Keratinocyte (primary cell): ENCODE results near the gene RFTN1. TPM values are rescaled to one million over a fixed set of nuclear protein-coding genes. Genes with fewer than 3 reads are reported as not detected.

ENCODE experiments used
- DNase-seq: peaks from one replicate; pipeline ENCODE4 v3.0.0-alpha.2; 2011; ENCODE audit warnings: low read depth, missing footprints, low spot score
- FAIRE-seq: peaks from 2 replicates; lab custom pipeline; 2011; peaks lifted over from hg19 to GRCh38; lab: Jason Lieb, UNC
- H2AFZ ChIP-seq: 2 replicates; pipeline ENCODE4 v1.6.0; 2012; ENCODE audit warnings: low read length, control low read depth, inconsistent platforms; ENCODE audit not compliant: control insufficient read depth
- H3K27ac ChIP-seq: 2 replicates; pipeline ENCODE4 v1.5.1; 2011; ENCODE audit warnings: low read length; ENCODE audit not compliant: control insufficient read depth, insufficient read depth
- H3K27me3 ChIP-seq: 3 replicates; pipeline ENCODE4 v1.6.0; 2011; ENCODE audit warnings: low read length; ENCODE audit not compliant: control insufficient read depth, insufficient read depth; ENCODE audit errors: extremely low read depth
- H3K36me3 ChIP-seq, 2 experiments: 2 replicates in 1 of 2; 3 replicates in 1 of 2; pipeline ENCODE4 v1.5.1; 2011; ENCODE audit warnings: low read length in 2 of 2, mild to moderate bottlenecking in 1 of 2; ENCODE audit not compliant: control insufficient read depth in 2 of 2, insufficient read depth in 2 of 2; ENCODE audit errors: extremely low read depth in 1 of 2
- H3K4me1 ChIP-seq: 3 replicates; pipeline ENCODE4 v1.5.1; 2011; ENCODE audit warnings: low read length; ENCODE audit not compliant: control insufficient read depth, insufficient read depth; ENCODE audit errors: extremely low read depth
- H3K4me2 ChIP-seq: 3 replicates; pipeline ENCODE4 v1.6.0; 2011; ENCODE audit warnings: low read depth, low read length; ENCODE audit not compliant: control insufficient read depth, insufficient read depth; ENCODE audit errors: extremely low read depth
- H3K4me3 ChIP-seq, 3 experiments: fragments of 200-600 bp in 1 of 3; sonication (generic) in 1 of 3; 2 replicates in 2 of 3; 3 replicates in 1 of 3; pipeline ENCODE4 v1.5.1; 2011 to 2016; ENCODE audit warnings: low read length in 3 of 3, mild to moderate bottlenecking in 3 of 3, control low read depth in 2 of 3, inconsistent platforms in 1 of 3, low read depth in 1 of 3, mixed read lengths in 1 of 3, mixed run types in 1 of 3, moderate library complexity in 1 of 3; ENCODE audit not compliant: control insufficient read depth in 2 of 3, insufficient read depth in 2 of 3; ENCODE audit errors: extremely low read depth in 1 of 3
- H3K79me2 ChIP-seq: 2 replicates; pipeline ENCODE4 v1.6.0; 2012; ENCODE audit warnings: low read length; ENCODE audit not compliant: control insufficient read depth, insufficient read depth
- H3K9ac ChIP-seq: 3 replicates; pipeline ENCODE4 v1.6.0; 2011; ENCODE audit warnings: low read length; ENCODE audit not compliant: control insufficient read depth, insufficient read depth; ENCODE audit errors: extremely low read depth
- H3K9me1 ChIP-seq: 3 replicates; pipeline ENCODE4 v1.6.0; 2011; ENCODE audit warnings: low read length; ENCODE audit not compliant: control insufficient read depth, insufficient read depth; ENCODE audit errors: extremely low read depth
- H3K9me3 ChIP-seq: 2 replicates; pipeline ENCODE4 v1.5.1; 2012; ENCODE audit warnings: low read depth, low read length; ENCODE audit not compliant: control insufficient read depth
- H4K20me1 ChIP-seq: 3 replicates; pipeline ENCODE4 v1.6.0; 2011; ENCODE audit warnings: low read length; ENCODE audit not compliant: control insufficient read depth, insufficient read depth; ENCODE audit errors: extremely low read depth
- EZH2 ChIP-seq: IDR thresholded peaks from one replicate; pipeline ENCODE4 v1.6.1; 2012; ENCODE audit warnings: inconsistent platforms, mild to moderate bottlenecking, low read length, moderate library complexity
- dilution Hi-C: fragments of 300-500 bp; cut with MboI; formaldehyde crosslinking; loops from one replicate; pipeline ENCODE4 v1.7.0; 2020; ENCODE audit warnings: low sequenced_read_pairs; ENCODE audit not compliant: extremely low pct_ligation_motif_present
- polyA plus RNA-seq, 5 experiments: library from polyadenylated mRNA; depleted of rRNA in 3 of 5; stranded (reverse) in 3 of 5; stranded (forward) in 1 of 5; unstranded in 1 of 5; fragments of >200 nt; gene quantifications; 1 replicate in 1 of 5; 2 replicates in 3 of 5; 3 replicates in 1 of 5; pipeline versions ENCODE4 v1.2.1 to v1.2.3, GENCODE V29; 2011 to 2012; ENCODE audit warnings: missing spikeins in 2 of 5, low read depth in 1 of 5, low replicate concordance in 1 of 5
- TF ChIP-seq, protein P1 (sequence below), 3 experiments: IDR thresholded peaks in 1 of 3; conservative IDR thresholded peaks in 1 of 3; optimal IDR thresholded peaks in 1 of 3; 2 replicates in 2 of 3; 3 replicates in 1 of 3; pipeline versions ENCODE3 to v1.5.1; 2011; ENCODE audit warnings: low read length in 3 of 3, mild to moderate bottlenecking in 3 of 3, moderate library complexity in 2 of 3, control low read depth in 1 of 3, inconsistent platforms in 1 of 3; ENCODE audit not compliant: insufficient read depth in 2 of 3; ENCODE audit errors: extremely low read depth in 1 of 3

Gene RFTN1
- polyA plus RNA-seq, 1 donor (not counting 4 experiments of a cell fraction or from before 2014, with no cell fraction given), result 18.0 TPM

DNA sequence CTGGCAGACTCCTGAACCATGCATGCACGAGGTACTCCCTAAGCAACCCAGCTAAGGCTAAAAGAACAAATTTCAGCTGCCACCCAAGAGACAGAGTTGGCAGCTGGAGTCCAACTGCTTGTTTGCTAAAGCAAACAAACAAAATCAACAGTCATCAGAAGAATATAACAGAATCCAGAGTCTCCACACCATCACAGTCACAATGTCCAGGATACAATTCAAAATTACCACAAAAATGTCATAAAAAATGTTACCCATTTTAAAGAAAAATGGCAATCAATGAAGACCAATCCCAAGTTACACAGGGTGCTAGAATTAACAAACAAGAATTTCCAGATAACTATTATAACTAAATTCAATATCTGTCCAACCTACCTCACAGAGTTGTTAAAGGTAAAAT is 42.9 kb downstream of the RFTN1 start:
- no peak overlapping the region for H3K4me2 ChIP-seq
- no peak overlapping the region for H2AFZ ChIP-seq
- dilution Hi-C loops, result no loop called here
- no peak overlapping the region for H3K27ac ChIP-seq
- FAIRE-seq (no peak), DNase-seq (no peak)
- H3K9me1 ChIP-seq, result no peaks in the 10 kb centered on the region
- H3K79me2 ChIP-seq, result no peaks in the 10 kb centered on the region
- no peaks in the 10 kb centered on the region for H3K27me3 ChIP-seq
- H3K9ac ChIP-seq, result no peak overlapping the region
- no peak overlapping the region for H3K4me3 ChIP-seq
- H3K9me3 ChIP-seq, result no peaks in the 10 kb centered on the region
- H3K4me1 ChIP-seq, result no peaks in the 10 kb centered on the region
- TF ChIP-seq EZH2, result no peak
- TF ChIP-seq, protein P1, sequence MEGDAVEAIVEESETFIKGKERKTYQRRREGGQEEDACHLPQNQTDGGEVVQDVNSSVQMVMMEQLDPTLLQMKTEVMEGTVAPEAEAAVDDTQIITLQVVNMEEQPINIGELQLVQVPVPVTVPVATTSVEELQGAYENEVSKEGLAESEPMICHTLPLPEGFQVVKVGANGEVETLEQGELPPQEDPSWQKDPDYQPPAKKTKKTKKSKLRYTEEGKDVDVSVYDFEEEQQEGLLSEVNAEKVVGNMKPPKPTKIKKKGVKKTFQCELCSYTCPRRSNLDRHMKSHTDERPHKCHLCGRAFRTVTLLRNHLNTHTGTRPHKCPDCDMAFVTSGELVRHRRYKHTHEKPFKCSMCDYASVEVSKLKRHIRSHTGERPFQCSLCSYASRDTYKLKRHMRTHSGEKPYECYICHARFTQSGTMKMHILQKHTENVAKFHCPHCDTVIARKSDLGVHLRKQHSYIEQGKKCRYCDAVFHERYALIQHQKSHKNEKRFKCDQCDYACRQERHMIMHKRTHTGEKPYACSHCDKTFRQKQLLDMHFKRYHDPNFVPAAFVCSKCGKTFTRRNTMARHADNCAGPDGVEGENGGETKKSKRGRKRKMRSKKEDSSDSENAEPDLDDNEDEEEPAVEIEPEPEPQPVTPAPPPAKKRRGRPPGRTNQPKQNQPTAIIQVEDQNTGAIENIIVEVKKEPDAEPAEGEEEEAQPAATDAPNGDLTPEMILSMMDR (optimal IDR thresholded peaks at IDR 0.05 in 1 of 3, IDR thresholded peaks at IDR 0.05 in 1 of 3, conservative IDR thresholded peaks at IDR 0.05 in 1 of 3; ENCODE audit: extremely low read depth in 1 of 3, insufficient read depth in 2 of 3, low read length in 3 of 3), result no peak
- H4K20me1 ChIP-seq, result no peaks in the 10 kb centered on the region
- peaks cover 0 to 7% of the 10 kb centered on the region in 2 experiments for H3K36me3 ChIP-seq

DNA sequence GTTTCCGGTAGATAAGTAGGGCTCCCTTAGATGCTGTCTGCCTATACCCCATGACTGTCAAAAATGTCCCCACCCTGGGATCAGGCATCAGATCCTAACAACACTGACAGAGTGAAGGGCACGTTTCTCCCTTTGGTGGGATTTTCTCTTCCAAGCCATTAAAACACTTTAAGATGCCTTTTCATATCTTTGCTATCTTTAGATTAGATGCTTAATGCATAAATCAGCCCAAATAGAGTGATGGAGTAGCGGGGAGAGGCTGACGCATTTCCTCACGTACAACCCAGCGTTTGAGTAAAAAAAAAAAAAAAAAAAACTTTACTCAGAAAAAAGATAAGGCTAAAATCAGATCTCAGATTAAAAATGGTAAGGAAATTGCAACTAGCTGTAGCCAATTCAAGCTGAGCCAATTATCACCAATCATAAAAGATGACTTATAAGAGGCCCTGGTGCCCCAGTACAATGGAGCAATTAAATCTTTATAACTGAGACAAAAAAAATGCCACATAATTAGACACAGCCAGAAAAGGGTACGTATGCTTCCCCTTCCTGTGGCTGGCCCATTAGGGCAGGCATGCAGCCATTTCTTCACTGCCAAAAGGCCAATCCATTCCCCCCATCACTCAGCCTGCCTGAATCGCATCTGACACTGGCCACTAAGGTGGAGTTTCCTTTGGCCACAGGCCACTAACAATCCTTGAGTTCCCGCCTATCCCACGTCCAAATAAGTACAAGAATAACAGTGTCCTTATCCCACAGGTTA is 45.0 kb downstream of the RFTN1 start:
- TF ChIP-seq EZH2, result no peak
- TF ChIP-seq, protein P1 (optimal IDR thresholded peaks at IDR 0.05 in 1 of 3, IDR thresholded peaks at IDR 0.05 in 1 of 3, conservative IDR thresholded peaks at IDR 0.05 in 1 of 3; ENCODE audit: extremely low read depth in 1 of 3, insufficient read depth in 2 of 3, low read length in 3 of 3), result no peak
- Histone ChIP-seq H3K9ac (no peak overlapping the region), H3K27me3 (no peaks in the 10 kb centered on the region), H3K9me3 (no peaks in the 10 kb centered on the region), H3K36me3 (peaks cover 0 to 7% of the 10 kb centered on the region in 2 experiments), H4K20me1 (no peaks in the 10 kb centered on the region), H2AFZ (no peak overlapping the region), H3K4me1 (no peaks in the 10 kb centered on the region), H3K27ac (no peak overlapping the region), H3K4me3 (no peak overlapping the region), H3K9me1 (no peaks in the 10 kb centered on the region), H3K4me2 (no peak overlapping the region), H3K79me2 (no peaks in the 10 kb centered on the region)
- DNase-seq, result no peak
- dilution Hi-C loops, result no loop called here
- no peak for FAIRE-seq
